Skeletal muscle tissue (tissue), 1 donor: ENCODE measurements around the gene CT55. TPM values are rescaled to one million over a fixed set of nuclear protein-coding genes. Genes with fewer than 3 reads are reported as not detected.

Experiments
- total RNA-seq: library from RNA; depleted of rRNA; stranded (reverse); fragments of >200 nt; gene quantifications from one replicate; pipeline ENCODE4 v1.2.3, GENCODE V29; 2014

CT55 gene
- total RNA-seq, 1 donor from 2014 or later, result not detected

Other genes starting within 250 kb of the CT55 start
- 2.1 TPM for gene SMIM10, start 180.4 kb downstream of the CT55 start, total RNA-seq
- 5.2 TPM for gene RTL8B, start 148.9 kb downstream of the CT55 start, total RNA-seq
- gene RTL8C, start 139.0 kb downstream of the CT55 start, total RNA-seq, result 48.0 TPM
- 0.52 TPM for gene RTL8A, start 119.3 kb downstream of the CT55 start, total RNA-seq
- gene SMIM10L2B, start 72.7 kb downstream of the CT55 start, total RNA-seq, result 5.7 TPM
- gene ETDB, start 50.9 kb downstream of the CT55 start, total RNA-seq, result not detected
- not detected for gene ETDA, start 80.7 kb upstream of the CT55 start, total RNA-seq
- gene ETDC, start 138.1 kb upstream of the CT55 start, total RNA-seq, result not detected
- 5.7 TPM for gene ZNF75D, start 172.7 kb upstream of the CT55 start, total RNA-seq
- gene ZNF449, start 173.4 kb upstream of the CT55 start, total RNA-seq, result 15.1 TPM